Measurements from ENCODE around the gene NAT16. TPM values are rescaled to one million over a fixed set of nuclear protein-coding genes. Genes with fewer than 3 reads are reported as not detected.
"Not testable (repeated sequence)": the region's sequence is repeated elsewhere in the genome, so short reads cannot be mapped to it uniquely, and the experiment has no call there.

NAT16 gene
- total RNA-seq, 1 donor from 2014 or later: 2.4 TPM

DNA sequence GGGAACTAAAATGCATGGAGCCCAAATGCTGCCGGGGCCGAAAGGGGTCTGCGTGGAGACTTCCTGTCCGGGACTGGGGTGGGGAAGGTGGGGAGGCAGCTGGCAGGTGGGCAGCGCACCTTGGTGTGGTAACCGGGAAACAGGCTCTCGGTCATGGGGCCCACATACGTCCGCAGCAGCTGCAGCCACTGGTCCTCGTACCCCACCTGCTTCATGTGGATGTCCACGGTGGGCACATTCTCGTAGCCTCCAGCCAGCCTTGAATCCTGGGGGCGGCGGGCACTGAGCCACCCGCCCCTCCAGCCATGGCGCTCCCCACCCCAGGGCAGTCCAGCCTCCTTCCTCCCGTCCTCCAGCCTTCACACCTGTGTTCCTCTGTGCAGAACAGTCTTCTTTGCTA, 27.4 kb upstream of the NAT16 start:
- TF ChIP-seq, protein P1, sequence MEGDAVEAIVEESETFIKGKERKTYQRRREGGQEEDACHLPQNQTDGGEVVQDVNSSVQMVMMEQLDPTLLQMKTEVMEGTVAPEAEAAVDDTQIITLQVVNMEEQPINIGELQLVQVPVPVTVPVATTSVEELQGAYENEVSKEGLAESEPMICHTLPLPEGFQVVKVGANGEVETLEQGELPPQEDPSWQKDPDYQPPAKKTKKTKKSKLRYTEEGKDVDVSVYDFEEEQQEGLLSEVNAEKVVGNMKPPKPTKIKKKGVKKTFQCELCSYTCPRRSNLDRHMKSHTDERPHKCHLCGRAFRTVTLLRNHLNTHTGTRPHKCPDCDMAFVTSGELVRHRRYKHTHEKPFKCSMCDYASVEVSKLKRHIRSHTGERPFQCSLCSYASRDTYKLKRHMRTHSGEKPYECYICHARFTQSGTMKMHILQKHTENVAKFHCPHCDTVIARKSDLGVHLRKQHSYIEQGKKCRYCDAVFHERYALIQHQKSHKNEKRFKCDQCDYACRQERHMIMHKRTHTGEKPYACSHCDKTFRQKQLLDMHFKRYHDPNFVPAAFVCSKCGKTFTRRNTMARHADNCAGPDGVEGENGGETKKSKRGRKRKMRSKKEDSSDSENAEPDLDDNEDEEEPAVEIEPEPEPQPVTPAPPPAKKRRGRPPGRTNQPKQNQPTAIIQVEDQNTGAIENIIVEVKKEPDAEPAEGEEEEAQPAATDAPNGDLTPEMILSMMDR (IDR thresholded peaks at IDR 0.05; ENCODE audit: partially characterized antibody, unreplicated experiment): no peak
- Mint-ChIP-seq H3K4me1 (ENCODE audit: low read depth, unreplicated experiment) (no peaks in the 10 kb centered on the region), H3K27ac (ENCODE audit: unreplicated experiment) (no peak overlapping the region), H3K36me3 (ENCODE audit: unreplicated experiment) (no peaks in the 10 kb centered on the region), H3K27me3 (ENCODE audit: unreplicated experiment) (peaks cover 8% of the 10 kb centered on the region), H3K9me3 (ENCODE audit: unreplicated experiment) (peaks cover 2% of the 10 kb centered on the region), H3K4me3 (ENCODE audit: unreplicated experiment) (no peak overlapping the region)
- no peak for DNase-seq

DNA sequence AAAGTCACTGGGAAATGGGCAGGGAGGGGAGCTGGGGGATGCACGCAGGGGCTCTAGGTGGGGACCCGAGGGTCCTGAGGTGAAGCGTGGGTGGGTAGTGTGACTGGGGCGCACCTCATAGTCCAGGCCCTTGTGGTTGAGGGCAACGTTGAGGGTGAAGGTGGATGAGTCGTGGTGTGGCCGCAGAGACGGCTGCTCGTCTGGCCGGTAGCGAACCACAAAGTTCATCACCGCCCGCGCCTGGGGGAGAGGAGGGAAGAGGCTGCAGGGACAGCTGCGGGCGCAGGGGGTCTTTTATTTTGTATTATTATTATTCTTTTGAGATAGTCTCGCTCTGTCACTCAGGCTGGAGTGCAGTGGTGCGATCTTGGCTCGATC, 26.6 kb upstream of the NAT16 start:
- H3K4me3 Mint-ChIP-seq (ENCODE audit: unreplicated experiment): no peak overlapping the region
- H3K36me3 Mint-ChIP-seq (ENCODE audit: unreplicated experiment): no peaks in the 10 kb centered on the region

DNA sequence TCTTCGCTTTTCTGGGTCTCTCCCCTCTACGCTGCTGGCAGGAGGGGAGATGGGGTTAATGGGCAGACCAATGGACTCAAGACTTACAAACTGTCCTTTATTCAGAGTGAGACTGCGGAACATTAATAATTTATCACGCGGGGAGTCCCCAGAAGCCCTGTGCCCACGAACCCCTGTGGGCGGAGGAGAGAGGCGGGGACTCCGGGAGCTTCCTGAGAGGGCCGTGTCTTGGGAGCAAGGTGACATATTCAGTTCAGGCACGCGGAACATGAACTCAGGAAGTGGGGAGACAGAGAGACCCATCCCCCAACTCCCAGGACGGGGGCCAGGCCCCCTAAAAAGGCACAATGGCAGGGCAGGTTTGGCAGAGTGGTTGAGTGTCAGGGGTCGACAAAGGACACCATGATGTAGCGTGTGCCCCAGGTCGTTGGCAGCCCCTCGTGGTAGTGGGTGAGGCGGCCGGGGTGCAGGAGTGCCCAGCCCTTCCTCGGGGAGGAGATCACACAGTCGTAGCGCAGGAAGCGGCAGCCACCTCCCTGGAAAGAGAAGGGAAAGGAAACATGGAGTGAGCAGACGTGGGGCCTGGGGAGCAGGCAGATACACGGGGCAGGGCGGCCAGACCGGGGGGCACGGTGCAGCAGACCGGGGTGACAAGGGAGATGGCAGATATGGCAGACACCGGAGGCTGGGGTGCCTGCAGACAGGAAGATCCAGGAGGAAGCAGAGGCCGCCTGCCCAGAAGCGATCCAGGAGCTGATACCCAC, 26.0 kb upstream of the NAT16 start:
- Mint-ChIP-seq H3K9me3 (ENCODE audit: unreplicated experiment) (peaks cover 2% of the 10 kb centered on the region), H3K27ac (ENCODE audit: unreplicated experiment) (no peak overlapping the region), H3K4me1 (ENCODE audit: low read depth, unreplicated experiment) (no peaks in the 10 kb centered on the region), H3K4me3 (ENCODE audit: unreplicated experiment) (no peak overlapping the region), H3K27me3 (ENCODE audit: unreplicated experiment) (peaks cover 8% of the 10 kb centered on the region), H3K36me3 (ENCODE audit: unreplicated experiment) (no peaks in the 10 kb centered on the region)
- no peak for DNase-seq
- TF ChIP-seq, protein P1 (IDR thresholded peaks at IDR 0.05; ENCODE audit: partially characterized antibody, unreplicated experiment): no peak

More for the DNA sequence above, 26.6 kb upstream of the NAT16 start:
- Mint-ChIP-seq H3K27ac (ENCODE audit: unreplicated experiment) (no peak overlapping the region), H3K9me3 (ENCODE audit: unreplicated experiment) (peaks cover 2% of the 10 kb centered on the region), H3K4me1 (ENCODE audit: low read depth, unreplicated experiment) (no peaks in the 10 kb centered on the region), H3K27me3 (ENCODE audit: unreplicated experiment) (peaks cover 8% of the 10 kb centered on the region)
- TF ChIP-seq, protein P1 (IDR thresholded peaks at IDR 0.05; ENCODE audit: partially characterized antibody, unreplicated experiment): no peak
- DNase-seq: no peak

DNA sequence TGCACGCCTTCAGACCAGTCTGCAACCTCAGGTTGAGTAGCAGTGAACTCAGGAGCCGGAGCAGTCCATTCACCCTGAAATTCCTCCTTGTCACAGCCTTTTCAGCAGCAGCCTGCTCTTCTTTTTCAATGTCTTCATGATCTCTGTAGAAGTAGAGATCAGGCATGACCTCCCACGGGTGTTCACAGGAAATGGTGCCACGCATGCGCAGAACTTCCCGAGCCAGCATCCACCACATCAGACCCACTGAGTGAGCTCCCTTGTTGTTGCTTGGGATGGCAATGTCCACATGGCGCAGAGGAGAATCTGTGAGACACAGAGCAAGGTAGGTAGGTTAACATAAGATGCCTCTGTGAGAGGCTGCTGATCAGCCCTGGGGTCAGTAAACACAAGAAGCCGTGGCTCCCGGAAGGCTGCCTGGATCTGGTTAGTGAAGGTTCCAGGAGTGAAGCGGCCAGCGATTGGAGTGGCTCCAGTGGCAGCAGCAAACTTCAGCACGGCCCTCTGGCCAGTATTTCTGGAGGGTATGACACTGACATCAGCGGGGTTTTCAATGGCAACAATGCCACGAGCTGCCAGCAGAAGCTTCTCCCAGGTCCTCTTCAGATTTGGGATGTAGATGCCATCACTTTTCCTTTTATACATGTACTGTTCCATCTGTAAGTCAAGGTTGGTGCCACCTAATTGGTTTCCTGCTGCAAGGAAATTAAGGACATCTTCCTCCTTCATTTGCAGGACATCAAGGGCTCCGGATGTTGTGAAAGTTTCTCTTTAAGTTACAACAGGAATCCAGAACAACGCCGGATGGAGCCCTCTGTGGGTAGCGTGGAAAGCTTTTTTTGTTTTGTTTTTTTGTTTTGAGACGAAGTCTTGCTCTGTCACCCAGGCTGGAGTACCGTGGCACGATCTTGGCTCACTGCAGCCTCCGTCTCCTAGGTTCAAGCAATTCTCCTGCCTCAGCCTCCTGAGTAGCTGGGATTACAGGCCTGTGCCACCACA, 23.9 kb upstream of the NAT16 start:
- not testable (repeated sequence) for H3K4me3 Mint-ChIP-seq (ENCODE audit: unreplicated experiment); H3K4me1 Mint-ChIP-seq (ENCODE audit: low read depth, unreplicated experiment); DNase-seq; H3K36me3 Mint-ChIP-seq (ENCODE audit: unreplicated experiment); H3K9me3 Mint-ChIP-seq (ENCODE audit: unreplicated experiment); H3K27ac Mint-ChIP-seq (ENCODE audit: unreplicated experiment)
- H3K27me3 Mint-ChIP-seq (ENCODE audit: unreplicated experiment): peaks cover 14% of the 10 kb centered on the region

DNA sequence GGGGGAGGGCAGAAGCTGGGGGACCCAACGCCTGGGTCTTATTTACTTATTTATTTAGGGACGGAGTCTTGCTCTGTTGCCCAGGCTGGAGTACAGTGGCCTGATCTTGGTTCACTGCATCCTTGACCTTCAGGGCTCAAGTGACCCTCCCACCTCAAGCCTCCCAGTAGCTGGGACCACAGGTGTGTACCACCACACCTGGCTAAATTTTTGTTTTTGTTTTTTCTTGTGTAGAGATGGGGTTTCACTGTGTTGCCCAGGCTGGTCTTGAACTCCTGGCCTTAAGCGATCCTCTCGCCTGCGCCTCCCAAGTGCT, 22.5 kb upstream of the NAT16 start:
- TF ChIP-seq, protein P1 (IDR thresholded peaks at IDR 0.05; ENCODE audit: partially characterized antibody, unreplicated experiment): no peak
- Mint-ChIP-seq H3K4me3 (ENCODE audit: unreplicated experiment) (no peak overlapping the region), H3K36me3 (ENCODE audit: unreplicated experiment) (no peaks in the 10 kb centered on the region), H3K27ac (ENCODE audit: unreplicated experiment) (no peak overlapping the region), H3K27me3 (ENCODE audit: unreplicated experiment) (peaks cover 14% of the 10 kb centered on the region), H3K4me1 (ENCODE audit: low read depth, unreplicated experiment) (no peaks in the 10 kb centered on the region), H3K9me3 (ENCODE audit: unreplicated experiment) (no peaks in the 10 kb centered on the region)
- DNase-seq: no peak
